ENCODE results near the gene CDC42BPB.

CDC42BPB gene, protein sequence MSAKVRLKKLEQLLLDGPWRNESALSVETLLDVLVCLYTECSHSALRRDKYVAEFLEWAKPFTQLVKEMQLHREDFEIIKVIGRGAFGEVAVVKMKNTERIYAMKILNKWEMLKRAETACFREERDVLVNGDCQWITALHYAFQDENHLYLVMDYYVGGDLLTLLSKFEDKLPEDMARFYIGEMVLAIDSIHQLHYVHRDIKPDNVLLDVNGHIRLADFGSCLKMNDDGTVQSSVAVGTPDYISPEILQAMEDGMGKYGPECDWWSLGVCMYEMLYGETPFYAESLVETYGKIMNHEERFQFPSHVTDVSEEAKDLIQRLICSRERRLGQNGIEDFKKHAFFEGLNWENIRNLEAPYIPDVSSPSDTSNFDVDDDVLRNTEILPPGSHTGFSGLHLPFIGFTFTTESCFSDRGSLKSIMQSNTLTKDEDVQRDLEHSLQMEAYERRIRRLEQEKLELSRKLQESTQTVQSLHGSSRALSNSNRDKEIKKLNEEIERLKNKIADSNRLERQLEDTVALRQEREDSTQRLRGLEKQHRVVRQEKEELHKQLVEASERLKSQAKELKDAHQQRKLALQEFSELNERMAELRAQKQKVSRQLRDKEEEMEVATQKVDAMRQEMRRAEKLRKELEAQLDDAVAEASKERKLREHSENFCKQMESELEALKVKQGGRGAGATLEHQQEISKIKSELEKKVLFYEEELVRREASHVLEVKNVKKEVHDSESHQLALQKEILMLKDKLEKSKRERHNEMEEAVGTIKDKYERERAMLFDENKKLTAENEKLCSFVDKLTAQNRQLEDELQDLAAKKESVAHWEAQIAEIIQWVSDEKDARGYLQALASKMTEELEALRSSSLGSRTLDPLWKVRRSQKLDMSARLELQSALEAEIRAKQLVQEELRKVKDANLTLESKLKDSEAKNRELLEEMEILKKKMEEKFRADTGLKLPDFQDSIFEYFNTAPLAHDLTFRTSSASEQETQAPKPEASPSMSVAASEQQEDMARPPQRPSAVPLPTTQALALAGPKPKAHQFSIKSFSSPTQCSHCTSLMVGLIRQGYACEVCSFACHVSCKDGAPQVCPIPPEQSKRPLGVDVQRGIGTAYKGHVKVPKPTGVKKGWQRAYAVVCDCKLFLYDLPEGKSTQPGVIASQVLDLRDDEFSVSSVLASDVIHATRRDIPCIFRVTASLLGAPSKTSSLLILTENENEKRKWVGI (N-terminal part only)

DNA sequence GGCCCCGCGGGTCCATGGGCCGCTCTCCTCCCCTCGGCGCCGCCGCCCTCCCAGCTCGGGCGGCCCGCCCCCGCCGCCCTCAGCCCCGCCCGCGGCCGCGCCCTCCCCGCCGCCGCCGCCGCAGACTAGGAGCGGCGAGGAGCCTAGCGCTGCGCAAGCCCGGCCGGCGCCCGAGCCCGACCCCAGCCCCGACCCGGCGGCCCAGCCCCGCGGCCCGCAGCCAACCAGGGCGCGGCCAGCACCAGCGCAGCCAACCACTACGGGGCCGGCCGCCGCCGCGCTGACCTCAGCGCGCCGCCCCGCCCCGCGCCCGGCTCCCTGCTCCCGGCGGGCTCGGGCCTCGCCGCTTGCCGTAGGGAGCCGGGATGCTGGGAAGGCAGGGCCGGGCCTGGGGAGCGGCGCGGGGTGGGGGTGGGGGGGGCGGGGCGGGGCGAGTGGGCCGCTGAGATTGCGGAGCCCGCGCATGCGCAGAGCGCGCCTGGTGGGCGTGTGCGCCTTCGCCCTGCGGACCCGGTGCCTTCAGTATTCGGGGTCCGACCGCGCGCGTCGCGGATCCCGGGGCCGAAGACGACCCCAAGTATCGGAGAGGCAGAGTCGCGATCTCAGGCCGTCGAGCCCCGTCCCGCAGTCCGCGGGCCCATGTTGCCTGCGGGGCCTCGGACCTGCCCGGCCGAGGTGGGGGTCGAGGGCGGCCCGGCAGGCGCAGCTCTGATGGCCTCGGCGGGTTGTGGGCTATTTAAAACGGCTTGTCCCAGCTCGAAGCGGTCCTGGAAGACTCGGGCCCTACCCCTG, at the start of gene CDC42BPB:
Gene CDC42BPB, minus strand, starts transcription at position 178 of the 792 bp plus-strand sequence. CDS start 376 bp downstream, outside the sequence.
- DNase-seq, result peak; percentile 92 to 96

DNA sequence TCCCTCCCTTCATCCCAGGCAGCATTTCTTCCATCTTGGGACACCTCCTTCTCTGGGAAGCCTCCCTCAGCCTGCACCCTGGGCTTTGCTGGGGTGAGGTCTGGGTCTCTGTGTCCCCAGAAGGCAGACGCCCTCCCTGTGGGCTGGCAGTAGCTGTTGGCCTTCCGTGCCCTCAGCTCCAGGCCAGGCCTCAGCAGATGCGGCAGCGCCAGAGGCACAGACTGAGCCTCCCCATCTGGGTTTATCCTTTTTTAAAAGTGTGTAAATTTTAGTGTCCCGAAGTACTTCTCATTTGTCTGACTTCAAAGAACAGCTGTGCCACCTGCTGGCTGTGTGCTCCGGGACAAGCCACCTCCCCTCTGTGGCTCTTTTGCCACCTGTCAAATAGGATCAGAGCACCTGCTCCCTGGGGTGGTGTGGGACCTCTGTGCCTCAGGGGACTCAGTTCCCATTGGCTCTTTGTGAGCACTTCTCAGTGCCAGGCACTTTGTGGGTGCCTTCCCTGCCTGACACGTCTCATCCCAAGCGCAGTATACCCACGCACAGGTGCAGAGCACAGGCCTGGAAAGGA, 48.3 kb upstream of the CDC42BPB start:
- DNase-seq, result peak in 1 of 2 experiments; percentile 45

DNA sequence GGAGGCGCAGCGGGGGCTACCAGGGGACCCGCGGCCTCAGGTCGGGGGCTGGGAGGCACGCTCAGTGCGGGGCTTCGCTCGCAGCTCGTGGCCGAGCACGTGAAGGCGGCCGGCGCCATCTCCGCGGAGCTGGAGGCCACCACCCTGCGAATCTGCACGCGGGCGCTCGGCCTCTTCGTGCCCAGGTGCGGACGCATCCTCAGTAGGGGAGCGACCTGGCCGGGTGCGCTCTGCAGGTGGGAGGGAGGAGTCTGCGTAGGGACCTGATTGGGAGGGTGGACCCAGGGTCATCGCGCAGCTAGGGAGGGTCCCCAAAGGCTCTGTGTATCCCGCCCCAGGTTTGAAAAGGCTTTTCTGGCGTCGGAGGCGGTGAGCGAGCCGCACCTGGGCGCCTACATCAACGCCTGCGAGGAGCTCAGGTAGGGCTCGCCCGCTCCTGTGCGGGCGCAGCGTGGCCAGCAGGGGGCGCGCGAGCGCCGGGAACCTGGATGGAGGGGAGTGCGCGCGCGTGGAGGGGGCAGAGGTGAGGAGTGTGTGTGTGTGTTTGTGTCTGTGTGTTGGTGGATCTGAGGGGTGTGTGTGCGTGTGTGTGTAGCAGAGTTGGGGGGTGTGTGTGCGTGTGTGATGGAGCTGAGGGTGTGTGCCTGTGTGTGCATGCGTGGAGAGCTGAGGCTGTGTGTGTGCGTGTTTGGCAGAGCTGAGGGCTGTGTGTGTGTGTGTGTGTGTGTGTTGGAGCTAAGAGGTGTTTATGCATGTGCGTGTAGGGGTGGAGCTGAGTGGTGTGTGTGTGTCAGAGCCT, 47.5 kb upstream of the CDC42BPB start:
- peak; percentile 66 to 74 for DNase-seq

DNA sequence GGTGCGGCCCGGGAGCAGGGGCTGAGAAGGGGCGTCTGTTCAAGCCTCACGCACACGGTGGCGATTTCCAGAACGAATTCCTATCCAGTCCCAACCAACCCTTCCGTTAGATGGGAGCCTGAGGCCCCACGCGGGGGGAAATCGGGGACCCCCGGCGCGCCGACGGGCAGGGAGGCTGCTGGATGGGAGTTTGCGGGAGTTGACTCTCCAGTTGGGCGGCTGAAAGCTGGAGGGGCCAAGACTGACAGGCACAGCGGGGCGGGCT, 47.0 kb upstream of the CDC42BPB start:
- no peak for DNase-seq

DNA sequence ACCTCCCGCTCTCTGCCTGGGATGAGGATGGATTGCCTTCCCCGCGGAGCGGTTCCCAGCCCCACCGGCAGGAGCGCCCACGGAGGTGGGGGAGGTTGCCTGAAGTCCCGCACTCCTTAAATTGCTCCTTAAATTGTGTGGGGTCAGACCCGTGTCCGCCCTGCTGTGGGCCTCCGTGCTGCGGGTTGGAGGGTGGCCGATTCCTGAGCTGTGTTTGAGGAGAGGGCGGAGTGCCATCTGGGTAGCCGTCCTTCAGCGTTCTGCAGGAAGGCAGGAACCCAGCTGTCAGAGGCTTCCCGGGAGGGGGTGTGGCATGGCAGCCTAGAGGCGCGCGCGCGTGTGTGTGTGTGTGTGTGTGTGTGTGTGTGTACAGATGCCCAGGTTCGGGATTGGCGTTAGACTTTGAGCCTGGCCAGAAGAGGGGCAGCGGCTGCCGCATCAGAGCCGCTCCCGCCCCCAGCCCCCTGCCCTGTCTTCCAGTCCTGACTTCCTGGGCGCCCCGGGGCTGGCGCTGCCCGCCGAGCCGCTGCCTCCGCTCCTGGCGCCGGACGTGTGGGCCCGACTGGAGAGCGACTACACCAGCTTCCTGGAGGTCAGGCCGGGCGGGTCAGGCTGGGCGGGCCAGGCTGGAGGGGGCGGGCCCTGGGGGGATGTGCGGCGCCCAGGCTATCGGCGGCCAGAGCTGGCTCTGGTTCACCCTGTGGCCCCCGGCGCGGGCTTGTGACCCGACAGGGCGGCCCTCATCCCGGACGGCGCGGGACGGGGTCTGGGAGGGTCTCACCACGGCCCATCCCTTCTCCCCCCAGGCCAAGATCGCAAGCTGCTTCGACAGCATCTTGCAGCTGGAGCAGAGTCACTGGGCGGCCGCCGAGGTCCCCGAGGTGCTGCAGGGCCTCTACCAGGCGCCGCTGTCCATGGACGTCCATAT, 46.4 kb upstream of the CDC42BPB start:
- peak; percentile 49 to 73 for DNase-seq

DNA sequence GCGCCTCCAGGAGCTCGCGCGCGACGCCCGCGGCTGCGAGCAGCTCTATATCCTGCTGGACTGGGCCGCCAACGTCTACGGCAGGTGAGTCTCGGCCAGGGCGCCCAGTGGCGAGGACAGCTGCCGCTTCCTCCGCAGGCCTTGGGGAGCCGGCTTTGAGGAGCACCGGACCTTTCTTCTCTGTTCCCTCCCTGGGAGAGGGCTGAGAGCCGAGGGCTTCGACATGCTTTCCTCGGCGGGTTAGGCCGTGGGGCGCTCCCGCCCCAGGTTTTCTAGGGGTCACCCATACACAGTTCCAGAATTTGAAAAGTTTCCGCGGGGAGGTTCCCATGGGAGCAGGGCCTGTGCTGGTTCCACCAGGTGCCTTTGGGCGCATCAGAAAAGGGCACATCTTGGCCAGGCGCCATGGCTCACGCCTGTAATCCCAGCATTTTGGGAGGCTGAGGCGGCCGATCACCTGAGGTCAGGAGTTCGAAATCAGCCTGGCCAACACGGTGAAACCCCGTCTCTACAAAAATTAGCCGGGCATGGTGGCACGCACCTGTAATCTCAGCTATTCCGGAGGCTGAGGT, 45.4 kb upstream of the CDC42BPB start:
- no peak for DNase-seq

DNA sequence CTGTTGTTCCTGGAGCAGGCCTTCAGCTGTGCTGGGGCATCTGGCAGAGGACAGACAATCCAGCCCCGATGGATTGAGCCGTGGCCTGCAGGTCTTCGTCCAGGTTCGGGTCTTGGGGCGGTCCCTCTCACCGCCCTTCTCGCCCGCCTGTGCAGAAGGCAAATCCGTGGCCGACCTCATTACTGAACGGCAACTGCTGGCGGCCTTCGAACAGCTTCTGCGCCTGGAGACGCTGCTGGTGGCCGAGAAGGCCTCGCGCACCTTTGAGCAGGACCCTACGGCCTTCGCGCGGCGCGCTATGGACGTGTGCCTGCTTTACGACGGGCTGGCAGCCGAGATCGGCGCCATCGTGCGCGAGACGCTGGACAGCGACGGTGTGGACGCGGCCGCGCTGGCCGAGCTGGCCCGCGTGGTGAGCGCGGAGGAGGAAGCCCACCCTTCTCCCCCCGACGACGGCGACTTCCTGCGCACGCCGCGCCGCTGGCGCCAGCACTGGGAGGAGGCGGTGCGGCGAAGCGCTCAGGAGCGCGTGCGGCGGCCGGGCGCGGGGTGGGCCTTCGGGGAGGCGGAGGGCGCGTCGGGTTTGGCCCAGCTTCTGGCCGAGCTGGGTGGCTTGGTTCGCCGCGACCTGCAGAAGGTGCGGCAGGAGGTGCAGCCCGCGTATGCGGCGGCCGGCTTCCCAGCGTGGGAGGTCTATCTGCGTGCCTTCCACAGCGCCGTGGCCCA, 44.8 kb upstream of the CDC42BPB start:
- no peak for DNase-seq

DNA sequence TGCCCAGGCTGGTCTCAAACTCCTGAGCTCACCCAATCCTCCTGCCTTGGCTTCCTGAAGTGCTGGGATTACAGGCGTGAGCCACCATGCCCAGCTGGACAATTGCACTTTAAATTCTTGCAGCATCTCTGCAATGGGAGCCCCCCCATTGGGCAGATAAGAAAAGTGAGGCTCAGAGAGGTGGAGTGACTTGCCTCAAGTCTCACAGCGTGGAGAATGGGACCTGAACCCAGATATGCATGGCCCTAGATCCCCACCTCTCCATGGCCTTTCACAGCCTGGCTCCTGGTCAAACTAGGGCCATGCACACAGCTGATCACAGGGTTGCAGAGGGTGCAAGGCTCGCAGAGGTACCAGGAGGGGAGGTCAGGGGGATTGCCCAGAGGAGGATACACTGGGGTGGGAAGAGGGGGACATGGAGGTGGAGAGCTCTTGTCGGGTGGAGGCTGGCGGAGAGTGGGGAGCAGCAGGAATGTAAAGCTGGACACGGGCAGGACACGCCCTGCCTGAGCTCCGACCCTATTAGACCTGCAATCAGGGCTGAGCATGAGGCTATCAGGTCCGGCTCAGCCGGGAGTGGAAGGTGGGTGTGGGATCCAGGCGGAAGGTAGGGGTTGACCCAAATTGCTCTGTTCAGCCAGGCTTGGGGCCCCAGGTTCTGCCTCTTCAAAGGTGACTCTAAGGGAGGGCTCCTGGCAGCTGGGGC, 44.1 kb upstream of the CDC42BPB start:
- no peak for DNase-seq

DNA sequence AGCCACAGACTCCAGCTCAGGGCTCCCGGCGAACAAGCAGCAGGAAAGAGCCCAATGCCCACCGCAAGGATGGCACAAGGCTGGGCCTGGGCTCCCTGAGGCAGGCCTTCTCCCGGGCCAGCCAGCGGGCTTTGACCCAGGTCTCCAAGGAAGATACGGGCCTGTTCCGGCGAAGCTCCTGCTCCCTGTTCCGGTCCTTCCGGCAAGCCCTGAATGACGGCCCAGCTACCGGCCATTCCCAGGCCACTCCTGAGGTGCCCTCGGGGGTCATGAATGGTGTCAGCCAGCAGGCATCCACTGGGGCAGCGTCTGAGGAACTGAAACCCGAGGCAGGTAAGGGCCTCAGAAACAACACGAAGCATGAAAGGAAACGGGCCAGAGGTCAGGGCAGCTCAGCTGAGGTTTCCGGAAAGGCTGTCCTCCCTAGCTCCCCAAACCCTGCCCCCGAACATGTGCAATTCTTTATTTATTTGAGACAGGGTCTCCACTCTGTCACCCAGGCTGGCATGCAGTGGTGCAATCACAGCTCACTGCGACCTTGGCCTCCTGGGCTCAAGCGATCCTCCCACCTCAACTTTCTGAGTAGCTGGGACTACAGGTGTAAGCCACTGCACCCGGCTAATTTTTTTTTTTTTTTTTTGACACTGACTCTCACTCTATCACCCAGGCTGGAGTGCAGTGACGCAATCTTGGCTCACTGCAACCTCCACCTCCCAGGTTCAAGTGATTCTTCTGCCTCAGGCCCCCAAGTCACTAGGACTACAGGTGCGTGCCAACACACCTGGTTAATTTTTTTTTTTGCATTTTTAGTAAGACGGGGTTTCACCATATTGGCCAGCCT, 43.2 kb upstream of the CDC42BPB start:
- no peak for DNase-seq

DNA sequence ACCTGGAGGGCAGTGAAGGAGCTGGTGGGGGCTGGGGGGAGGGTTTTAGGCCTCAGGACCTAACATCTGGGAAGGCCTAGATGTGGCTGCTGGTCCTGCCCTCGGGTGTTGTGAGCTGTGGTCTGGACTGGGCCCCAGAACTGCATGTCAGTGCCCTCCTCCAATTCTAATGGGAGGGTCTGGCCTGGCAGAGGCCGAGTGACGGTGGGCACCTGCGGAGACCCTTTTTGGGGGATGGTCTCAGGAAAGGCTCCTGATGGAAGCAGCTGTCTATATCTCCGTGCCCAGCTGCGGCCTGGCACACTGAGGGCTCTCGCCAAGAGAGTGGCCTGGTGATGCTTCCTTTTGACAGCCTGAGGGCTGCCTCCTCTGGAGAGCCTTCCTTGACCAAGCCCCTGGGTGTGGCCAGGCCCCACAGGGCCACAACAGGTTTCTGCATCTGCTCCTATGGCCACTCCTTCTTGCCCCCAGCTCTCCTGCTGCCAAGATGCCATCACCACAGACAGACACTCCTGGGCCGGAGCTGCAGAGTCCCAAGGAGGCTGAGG, 42.5 kb upstream of the CDC42BPB start:
- DNase-seq, result no peak

DNA sequence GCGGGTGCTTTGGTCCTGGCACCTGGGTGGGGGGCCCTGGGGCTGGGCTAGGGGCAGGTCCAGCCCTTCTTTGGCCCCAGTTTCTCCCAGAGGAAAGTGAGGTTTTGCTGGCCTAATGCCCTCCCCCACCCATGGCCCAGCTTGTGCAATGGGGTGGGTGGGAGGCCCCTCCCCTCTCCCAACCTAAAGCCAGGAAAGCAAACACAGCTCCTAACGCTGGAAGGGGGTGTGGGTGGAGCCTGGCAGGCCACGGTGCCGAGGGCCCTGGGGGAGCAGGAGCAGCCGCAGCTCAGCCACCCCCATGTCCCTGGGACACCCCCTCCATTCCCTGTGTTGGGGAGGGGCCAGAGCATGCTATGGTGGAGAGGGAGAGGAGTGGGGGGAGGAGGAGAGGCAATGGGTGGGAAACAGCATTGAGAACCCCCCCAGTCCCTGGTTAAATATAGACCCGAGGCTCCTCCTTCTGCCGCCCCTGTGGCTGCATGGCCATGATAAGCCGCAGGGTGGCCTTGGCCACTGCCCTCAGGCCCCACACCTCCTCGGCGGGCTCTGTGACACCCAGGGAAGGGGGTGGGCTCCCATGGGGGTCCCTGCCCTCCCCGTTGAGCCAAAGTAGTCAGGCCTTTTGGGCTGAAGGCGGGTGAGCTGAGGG, 41.9 kb upstream of the CDC42BPB start:
- no peak for DNase-seq

DNA sequence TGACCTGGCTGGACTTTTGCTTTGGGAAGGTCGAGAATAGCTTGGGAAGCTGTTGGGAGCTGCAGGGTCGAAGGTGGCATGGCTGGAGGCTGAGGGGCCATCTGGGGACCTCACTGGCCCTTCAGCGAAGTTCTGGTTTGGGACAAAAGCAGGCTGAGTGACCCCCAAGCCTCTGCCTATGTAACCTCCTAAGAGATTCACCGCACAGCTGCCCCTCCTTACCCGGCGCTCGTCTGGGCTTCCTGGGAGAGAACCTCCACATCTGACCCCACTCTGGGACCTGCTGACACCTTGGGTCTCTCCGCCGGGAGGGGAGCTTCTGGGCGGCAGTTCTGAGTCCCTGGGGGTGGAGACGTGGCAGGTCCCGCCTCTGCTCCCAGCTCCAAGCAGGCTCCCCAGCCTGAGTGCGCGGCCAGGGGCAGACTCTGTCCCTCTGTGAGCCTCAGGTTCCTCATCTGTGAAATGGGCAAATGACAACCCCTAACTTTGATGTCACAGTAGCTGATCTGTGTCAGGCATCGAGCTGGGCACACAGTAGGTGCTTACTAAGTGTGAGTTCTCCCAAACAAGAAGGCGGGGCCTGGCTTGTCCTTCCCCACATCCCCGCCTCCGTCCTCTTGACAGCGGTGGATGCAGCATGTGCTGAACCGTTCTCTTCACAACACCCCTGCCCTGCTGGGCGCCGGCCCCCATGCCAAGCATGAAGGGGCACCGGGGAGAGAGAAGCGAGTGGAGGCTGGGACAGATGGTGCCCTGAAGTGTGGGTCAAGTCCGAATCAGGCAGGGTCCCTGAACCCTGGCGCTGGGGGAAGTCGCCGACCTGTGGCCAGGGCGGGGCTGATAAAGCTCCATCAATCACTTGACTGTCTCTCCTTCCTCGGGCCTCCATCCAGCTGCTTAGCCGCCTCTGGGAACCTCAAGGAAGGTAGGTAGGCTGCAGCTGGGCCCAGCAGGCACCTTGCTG, 40.9 kb upstream of the CDC42BPB start:
- no peak for DNase-seq

DNA sequence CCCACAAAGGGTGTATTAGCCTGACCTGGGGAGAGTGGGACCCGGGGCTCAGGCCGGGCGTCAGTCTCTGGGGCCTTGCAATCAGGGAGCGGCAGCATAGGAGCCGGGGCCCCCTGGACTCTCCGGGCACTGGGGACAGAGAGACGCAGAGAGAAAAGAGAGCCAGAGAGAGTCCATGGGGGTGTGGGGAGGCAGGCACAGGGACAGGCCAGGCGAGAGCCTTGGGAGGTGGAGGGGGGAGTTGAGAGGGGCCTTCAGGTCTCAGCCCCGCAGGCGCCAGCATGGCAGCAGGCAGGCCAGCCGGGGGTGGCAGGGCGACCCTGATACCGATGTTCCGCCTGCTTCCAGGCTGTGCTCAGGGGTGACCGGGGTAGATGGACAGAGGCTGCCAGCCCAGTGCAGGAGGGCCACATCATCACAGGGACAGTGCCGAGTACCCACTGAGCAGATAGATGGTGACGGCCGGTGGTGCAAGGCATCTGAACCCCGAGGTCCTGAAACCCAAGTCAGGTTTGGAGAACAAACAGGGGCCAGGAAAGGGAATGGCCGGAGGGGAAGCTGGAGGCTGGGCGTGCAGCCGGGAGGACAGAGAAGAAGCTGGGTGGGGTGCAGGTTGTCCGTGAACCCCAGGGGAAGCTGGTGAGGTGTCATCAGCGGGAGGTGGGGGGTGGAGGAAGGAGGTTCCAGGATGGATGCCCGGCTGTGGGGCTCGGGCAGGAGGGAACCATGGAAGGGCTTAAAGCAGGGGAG, 40.1 kb upstream of the CDC42BPB start:
- no peak for DNase-seq

DNA sequence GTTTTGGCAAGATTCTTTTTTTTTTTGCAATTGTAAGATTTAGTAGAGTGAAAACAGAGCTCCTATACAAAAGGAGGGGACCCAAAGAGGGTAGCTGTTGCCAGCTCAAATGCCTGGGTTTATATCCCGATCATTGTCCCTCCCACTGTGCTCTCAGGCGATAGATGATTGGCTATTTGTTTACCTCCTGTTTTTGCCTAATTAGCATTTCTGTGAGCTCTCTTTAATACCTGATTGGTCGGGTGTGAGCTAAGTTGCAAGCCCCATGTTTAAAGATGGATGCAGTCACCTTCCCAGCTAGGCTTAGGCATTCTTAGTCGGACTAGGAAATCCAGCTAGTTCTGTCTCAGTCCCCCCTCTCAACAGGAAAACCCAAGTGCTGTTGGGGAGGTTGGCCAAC, 39.0 kb upstream of the CDC42BPB start:
- DNase-seq, result no peak

Measured in NCI-H2081 (cell line).